DMS114 treated with DMSO at 0.1 percent for 48 hours (cell line): ENCODE results near the gene C6orf136.

ENCODE experiments used
- DNase-seq: peaks from one replicate; lab custom pipeline; 2025; ENCODE audit not compliant: unreplicated experiment; lab: John Stamatoyannopoulos, UW

C6orf136 gene

GRCh38 chr6:30615958-30616810, 30.7 kb upstream of the C6orf136 start:
- peak; percentile 72 for DNase-seq

DNA sequence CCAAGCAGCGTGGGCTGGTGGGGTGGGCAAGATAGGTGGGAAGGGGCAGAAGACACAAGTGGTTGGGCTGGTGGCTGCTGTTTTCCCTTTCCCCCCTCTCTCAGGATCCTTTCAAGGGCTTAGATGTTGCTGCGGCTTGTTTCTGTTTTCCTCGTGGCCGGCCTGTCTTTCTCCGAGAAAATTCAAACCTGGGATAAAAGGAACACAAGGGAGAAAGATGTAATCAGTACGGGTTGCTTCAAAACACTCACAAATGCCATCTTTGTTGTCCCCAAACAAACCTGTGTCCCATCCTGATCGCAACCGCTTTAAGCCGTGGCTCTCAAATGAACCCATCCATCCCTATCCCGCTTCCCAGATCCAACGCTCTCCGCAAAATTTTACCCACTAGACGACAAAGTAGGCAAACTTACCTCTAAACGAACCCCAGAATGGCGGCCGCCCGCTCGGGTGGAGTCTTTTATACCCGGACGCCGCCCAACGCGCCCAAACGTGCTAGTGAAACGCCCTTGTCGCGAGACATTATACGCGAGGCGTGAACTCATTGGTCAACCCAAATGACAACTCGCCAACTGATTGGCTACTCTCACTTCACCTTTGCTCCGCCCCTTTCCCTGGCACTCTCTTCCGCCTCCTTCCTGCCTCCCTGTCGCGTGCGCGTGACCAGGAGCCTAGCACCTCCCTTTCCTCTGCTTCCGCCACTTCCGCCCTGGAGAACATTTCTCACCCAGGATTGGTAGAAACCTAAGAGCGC, 29.9 kb upstream of the C6orf136 start, which contains the start of gene PPP1R10:
TSS of gene PPP1R10 (minus strand) at position 433 of the 754 bp plus-strand sequence. CDS start 7,299 bp downstream, outside the sequence.
- peak; percentile 100 for DNase-seq

DNA sequence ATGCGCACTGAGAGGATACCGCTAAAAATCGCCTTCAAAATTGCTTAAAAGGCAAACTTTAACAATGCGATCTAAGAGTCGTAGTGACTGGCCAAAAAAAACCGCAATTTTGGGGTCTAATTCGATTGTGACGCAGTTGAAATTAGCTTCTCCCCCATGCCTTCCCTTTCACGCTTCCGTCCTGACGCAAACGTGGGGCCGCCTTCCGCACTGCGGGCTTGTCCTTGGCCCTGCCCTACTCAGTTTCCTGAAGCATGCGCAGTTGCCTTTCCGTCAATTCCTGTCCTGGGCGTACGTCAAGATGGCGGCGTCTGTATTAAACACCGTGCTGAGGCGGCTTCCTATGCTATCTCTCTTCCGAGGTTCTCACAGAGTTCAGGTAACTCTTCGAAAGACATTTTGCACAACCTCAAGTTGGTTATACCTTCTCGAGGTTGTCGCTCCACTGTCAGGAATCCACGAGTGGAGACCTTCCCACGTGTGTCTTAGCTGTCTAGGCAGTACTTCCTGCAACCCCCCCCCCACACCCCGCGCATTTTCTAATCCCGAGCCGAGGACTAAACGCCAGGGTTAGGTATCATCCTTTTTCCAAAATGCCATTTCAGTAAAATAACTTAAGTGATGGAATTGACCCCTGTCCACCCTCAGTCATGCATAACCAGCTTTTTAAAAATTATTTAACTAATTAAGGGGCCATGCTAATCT, 29.2 kb upstream of the C6orf136 start, which contains the start of gene MRPS18B:
TSS of gene MRPS18B (plus strand) at position 276 of the 705 bp plus-strand sequence. CDS start at position 302, 26 bp downstream.
- DNase-seq: peak; percentile 99

- no peak for DNase-seq
Measured at GRCh38 chr6:30618270-30618797, 28.6 kb upstream of the C6orf136 start.

DNA sequence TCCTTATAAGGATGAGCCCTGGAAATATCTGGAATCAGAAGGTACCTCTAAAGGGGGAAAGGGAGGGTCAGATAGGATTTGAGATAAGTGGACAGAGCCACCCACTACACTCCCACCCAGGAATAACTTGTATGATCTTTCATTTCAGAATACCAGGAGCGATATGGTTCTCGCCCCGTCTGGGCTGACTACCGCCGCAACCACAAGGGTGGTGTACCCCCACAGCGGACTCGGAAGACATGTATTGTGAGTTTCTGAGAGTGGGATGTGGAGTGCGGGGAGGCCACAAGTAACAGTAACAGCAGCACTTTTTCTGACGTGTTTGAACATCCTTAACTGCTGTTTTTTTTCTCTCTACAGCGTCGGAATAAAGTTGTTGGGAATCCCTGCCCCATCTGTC, 27.4 kb upstream of the C6orf136 start:
- DNase-seq: no peak

DNA sequence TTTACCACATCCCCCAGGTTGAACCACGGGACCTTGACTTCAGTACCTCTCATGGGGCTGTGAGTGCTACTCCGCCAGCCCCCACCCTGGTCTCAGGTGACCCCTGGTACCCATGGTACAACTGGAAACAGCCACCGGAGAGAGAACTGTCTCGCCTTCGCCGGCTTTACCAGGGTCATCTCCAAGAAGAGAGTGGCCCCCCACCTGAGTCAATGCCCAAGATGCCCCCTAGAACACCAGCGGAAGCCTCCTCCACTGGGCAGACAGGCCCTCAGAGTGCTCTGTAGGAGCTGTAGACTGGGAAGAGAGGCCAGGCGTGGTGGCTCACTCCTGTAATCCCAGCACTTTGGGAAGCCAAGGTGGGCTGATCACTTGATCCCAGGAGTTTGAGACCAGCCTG, 21.4 kb upstream of the C6orf136 start:
- no peak for DNase-seq

GRCh38 chr6:30626484-30627366, 20.2 kb upstream of the C6orf136 start, which contains the start of gene ATAT1:
Gene ATAT1 (plus strand): TSS chr6:30626874.
- peak; percentile 90 for DNase-seq

GRCh38 chr6:30635834-30636233, 11.1 kb upstream of the C6orf136 start:
- no peak for DNase-seq

DNA sequence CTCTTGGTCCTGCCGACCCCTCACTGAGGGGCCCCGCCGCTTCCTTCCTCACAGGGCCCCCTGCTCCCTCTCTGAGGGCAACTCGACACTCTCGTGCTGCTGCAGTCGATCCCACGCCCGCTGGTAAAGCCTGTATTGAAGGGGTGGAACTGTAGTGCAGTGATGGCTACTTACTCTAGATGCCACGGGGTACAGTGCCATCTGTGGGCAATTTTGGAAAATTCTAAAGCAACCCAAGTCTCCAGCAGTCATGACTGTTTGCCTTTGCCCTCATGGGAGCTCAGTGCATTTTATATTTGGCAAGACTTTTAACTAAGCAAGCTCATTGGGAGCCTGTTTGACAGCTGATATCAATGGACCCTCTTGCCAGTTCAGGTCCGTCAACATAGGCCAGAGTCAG, 6.5 kb upstream of the C6orf136 start:
- no peak for DNase-seq

DNA sequence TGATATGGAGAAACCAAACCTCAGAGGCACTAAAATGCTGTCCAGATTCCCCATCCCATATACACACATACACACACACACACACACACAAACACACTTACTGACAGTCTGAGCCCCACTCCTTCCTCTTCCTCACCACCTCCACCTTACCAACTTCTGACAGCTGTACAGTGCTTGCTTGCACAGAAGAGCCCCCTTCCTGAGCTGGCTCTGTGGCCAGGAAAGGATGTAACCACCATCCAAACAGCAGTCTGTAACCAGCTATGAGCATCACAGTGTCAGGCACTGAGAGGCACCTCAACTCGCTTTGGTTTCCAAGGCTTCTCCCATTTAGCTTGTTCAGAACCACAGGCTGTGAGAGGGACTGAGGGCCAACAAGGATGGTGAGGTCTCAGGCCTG, 5.9 kb upstream of the C6orf136 start:
- no peak for DNase-seq

DNA sequence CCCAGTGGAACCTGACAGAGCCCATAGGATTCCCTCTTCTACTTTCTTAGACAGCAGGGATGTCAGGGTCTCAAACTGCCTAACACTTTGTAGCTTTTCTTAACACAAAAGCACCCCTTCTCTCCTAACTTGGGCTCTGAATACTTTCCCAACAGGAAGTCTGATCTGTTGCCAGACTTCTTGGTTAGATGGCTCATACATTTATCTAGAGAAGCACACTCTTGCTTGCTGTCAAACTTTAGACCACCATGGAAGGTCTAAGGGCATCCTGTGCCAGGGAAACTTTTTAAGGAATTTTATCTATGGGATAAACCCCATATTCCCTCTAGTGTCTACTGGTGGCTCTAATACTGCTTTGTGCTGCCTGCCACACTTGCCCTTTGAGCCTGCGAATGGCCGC, 3.3 kb upstream of the C6orf136 start:
- DNase-seq: no peak

GRCh38 chr6:30644769-30645168, 2.2 kb upstream of the C6orf136 start:
- no peak for DNase-seq

DNA sequence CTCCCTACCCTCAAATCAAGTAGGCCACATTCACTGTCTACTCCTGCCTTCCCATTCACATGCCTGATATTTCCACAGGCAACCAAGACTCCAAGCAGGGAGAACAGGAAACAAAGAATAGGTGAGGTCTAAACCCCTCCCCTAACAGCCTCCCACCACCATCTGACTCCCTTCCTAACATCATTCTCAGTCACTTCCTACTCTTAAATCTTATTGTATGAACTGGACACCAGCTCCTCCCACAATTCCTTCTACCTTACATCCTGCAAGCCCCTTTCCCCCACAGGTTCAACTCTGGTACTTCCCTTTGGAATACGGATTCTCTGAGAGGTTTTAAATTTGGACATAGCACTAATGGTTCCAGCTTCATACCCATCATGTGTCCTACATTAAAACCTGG, 944 bp upstream of the C6orf136 start:
- no peak for DNase-seq

DNA sequence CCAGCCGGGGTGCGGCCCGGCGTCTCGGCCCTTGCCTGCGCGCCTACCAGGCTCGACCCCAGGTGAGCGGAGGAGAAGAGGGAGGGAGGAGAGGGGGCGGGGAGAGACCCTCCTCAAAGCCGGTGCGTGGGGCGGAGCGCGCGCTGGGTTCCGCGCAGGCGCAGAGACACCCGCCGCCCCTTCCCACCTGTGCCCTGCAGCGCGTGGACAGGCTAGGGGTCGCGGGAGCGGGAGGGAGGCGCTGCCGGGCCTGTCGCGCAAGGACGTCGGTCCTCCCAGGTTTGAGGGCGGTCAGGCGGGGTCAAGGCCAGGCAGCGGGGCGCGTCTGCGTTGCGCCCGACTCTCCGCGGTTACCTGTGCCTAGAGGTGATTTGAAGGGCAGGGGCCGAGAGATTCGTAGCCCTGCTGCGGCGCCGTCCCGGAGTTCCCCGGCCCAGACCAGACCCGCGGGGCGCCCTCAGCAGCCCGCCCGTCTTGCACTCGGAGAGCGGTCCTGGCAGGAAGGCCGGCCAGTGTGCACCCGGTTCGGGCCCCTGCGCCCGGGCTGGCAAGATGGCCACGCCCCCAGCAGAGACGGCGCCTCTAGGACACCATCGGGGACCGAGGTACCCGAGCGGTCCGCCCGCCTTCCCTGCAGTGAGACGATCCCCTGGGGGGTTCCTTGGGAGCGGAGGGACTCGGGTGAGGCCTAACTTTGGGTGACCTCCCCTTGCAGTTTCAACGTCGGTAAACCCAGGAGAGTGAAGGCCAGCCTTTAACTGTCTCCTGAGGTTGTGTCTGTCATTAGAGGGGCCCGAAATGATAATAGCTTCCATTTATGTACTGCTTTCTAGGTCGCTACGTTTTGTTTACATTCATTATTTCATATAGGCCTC, 546 bp downstream of the C6orf136 start:
- peak; percentile 28 for DNase-seq

- no peak for DNase-seq
Measured at GRCh38 chr6:30651143-30651542, 4.2 kb downstream of the C6orf136 start.

DNA sequence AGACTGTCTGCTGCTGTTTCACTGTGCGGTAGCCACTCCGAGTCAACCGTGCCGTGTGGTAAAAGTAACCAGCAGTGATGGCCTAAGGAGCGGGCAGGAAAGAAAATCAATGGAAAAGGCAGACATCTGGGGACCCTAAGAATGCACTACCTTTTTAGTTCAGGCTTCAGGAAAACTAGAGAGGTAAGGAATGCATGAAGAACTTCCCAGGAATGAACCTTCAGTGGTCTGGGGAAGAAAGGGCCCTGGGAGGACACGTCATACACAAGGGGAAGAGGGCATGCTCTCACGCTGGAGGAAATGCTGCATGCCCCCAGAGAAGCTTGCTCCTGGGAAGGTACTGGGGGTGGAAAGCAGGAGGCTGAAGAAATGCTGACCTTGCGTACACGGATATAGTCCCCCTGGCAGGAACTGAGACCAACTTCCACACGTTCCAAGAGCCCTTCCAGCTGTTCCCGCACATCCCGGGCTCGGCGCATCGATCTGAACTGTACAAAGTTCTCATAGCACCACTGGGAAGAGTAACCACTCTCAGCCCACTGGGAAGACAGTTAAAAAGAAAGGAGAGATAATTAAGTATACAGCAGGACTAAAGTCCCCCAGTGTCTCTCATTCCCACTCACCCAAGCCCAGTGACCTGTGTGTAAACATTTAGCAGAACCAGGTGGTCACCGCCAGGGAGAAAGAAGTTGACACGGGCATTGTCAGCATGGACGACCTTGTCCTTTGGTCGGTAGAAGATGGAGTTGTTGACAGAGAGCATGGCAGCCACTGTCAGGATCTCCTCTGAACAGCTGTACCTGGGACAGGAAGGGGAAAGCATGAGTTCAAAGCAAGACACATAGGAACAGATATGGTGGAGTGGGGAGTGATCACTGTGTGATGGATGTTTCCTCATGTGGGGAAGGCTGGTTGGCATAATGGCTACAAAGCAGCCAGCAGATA, 8.1 kb downstream of the C6orf136 start:
- no peak for DNase-seq

DNA sequence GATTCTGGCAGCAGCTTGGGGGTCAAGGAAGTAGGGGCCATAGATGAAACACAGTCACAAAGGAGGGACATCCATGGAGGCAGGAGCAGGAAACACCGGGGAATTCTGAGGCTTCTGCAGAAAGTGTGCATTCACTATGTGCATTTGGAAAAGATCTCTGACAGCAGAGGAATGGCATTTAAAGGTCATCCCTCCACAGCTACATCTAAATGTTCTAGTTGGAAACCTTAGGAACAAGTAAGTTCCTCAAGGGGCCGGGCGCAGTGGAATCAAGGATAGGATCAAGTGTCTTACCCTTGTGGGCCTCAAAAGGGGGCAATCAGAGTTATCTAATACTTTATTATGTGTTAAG, 8.8 kb downstream of the C6orf136 start:
- DNase-seq: no peak

DNA sequence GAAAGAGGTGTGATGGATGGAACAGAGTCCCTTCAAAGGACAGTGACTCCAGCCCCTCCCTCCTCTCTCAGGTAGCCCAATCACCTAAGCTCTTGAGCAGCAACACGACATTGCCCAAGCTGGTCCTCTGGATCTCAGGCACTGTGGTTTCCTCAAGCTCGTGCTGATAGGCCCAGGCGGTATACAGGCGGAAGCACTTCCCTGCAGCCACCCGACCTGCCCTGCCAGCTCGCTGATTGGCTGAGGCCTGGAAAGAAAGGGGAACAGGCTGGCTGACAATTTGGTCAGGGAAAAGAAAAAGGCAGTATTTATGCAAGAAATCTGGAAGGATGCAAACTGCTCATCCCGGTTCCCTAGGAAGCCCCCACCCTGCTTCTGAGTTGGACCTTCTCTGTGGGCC, 9.6 kb downstream of the C6orf136 start:
- DNase-seq: no peak
